NCI-H510A (cell line): ENCODE data around the gene POLR2H.
A peak's percentile ranks its signal among the peaks of the same experiment; 100 is the strongest.
"Not testable (repeated sequence)": the region's sequence is repeated elsewhere in the genome, so short reads cannot be mapped to it uniquely, and the experiment has no call there.

Experiments
- DNase-seq: peaks from one replicate; lab custom pipeline; 2025; lab: John Stamatoyannopoulos, UW

Gene POLR2H

DNA sequence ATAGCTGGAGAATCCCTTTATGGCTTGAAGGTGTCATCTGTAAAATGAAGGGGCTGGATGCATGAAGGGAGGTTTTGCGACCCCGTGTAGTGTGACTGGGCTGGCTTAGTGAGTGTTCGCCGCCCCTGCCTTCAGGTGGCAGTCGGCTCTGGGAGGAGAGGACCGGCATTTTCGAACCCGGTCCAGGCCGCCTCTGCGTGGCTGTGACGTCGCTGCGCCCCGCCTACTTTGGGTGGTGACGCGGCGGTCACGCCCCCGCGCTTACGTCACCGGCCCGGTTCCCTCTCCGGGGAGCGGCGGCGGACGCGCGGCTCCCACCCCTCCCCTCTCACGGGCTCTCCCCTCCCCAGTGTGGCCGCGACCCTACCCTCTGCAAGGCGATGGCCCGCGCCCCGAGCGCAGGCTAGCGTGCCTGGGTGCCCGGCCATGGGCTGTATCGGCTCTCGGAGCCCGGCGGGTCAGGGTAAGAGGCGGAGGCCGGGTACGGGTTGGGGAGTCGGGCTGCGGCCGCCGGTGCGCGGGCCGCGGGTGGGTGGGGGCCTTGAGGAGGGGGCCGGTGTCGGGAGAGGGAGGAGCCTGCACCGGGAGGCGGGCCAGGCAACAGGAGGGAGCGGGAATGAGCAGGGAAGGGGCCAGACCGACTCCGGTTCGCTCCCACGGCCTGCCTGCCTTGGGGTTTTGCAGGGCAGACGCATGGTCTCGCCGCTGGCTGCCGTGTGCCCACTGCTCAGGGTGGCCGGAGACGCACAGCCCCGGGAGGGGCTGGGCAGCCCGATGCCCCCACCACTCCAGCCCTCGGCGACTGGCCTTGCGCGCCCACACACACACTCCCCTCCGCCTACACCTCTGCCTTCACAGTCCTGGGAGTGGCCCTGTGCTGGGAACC, 25.6 kb upstream of the POLR2H start:
- DNase-seq: peak; percentile 56

GRCh38 chr3:184336547-184337398, 24.7 kb upstream of the POLR2H start:
- DNase-seq: peak; percentile 17

DNA sequence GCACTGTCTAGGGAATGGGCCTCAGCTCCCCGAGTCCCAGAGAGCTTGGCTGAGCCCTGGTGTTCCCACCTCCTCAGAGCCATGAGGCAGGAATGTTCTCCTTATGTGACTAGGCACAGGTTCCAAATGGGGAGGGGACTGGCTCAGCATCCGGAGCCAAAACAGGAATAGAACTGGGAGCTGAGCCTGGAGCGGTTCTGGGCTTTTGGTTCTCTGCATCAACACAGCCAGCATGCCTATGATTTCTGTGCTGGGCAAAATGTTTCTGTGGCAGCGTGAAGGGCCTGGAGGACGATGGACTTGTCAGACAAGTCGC, 24.2 kb upstream of the POLR2H start, which contains the start of gene FAM131A:
Gene FAM131A, plus strand, starts transcription at position 202 of the 316 bp plus-strand sequence. Its CDS starts 31 bp downstream, at position 233.
- no peak for DNase-seq

DNA sequence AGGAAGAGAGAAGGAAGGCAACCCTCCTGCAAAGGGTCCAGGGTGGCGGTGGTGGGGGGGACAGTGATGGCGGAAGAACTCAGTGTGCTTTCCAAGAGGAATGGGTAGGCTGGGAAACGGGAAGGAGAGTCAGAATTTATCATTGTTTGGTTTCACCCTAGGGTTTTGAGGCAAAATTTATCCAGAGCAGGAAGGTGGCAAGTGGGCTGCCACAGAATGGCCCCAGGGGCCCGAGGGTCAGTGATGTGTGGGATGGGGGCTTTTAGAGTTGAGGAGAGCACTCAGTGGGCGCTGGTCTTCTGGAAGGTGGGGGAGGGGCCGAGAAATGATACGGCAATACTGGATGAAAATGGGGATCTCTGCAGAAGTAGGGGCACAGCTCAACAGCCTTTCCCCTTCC, 23.5 kb upstream of the POLR2H start:
- no peak for DNase-seq

GRCh38 chr3:184338511-184338945, 23.0 kb upstream of the POLR2H start:
- peak; percentile 91 for DNase-seq

DNA sequence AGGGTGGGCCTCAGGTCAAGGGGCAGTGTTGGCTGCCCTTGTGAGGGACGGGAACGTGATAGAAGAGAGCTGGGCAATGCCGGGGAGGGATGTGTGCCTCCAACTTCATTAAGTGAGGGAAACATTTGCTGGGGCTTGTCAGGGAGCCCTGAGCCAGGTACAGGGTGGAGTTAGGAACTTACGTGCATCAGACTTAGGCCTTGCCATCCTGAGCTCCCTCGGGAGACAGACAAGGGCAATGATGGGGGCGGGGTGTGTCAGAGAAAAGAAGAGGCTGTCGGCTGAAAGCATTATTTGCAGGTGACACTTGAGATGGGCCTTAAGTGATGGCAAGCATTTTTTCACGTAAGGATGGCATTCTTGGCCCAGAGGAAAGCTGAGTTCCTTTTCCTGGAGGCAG, 22.5 kb upstream of the POLR2H start:
- peak; percentile 36 for DNase-seq

GRCh38 chr3:184339451-184340135, 21.9 kb upstream of the POLR2H start:
- DNase-seq: not testable (repeated sequence)

- peak; percentile 82 for DNase-seq
These were observed 19.6 kb upstream of the POLR2H start for GRCh38 chr3:184341925-184342324.

- DNase-seq: no peak
These were observed 18.2 kb upstream of the POLR2H start for GRCh38 chr3:184343200-184343876.

DNA sequence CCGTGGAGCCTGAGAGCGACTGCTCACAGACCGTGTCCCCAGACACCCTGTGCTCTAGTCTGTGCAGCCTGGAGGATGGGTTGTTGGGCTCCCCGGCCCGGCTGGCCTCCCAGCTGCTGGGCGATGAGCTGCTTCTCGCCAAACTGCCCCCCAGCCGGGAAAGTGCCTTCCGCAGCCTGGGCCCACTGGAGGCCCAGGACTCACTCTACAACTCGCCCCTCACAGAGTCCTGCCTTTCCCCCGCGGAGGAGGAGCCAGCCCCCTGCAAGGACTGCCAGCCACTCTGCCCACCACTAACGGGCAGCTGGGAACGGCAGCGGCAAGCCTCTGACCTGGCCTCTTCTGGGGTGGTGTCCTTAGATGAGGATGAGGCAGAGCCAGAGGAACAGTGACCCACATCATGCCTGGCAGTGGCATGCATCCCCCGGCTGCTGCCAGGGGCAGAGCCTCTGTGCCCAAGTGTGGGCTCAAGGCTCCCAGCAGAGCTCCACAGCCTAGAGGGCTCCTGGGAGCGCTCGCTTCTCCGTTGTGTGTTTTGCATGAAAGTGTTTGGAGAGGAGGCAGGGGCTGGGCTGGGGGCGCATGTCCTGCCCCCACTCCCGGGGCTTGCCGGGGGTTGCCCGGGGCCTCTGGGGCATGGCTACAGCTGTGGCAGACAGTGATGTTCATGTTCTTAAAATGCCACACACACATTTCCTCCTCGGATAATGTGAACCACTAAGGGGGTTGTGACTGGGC, 16.8 kb upstream of the POLR2H start:
- no peak for DNase-seq

DNA sequence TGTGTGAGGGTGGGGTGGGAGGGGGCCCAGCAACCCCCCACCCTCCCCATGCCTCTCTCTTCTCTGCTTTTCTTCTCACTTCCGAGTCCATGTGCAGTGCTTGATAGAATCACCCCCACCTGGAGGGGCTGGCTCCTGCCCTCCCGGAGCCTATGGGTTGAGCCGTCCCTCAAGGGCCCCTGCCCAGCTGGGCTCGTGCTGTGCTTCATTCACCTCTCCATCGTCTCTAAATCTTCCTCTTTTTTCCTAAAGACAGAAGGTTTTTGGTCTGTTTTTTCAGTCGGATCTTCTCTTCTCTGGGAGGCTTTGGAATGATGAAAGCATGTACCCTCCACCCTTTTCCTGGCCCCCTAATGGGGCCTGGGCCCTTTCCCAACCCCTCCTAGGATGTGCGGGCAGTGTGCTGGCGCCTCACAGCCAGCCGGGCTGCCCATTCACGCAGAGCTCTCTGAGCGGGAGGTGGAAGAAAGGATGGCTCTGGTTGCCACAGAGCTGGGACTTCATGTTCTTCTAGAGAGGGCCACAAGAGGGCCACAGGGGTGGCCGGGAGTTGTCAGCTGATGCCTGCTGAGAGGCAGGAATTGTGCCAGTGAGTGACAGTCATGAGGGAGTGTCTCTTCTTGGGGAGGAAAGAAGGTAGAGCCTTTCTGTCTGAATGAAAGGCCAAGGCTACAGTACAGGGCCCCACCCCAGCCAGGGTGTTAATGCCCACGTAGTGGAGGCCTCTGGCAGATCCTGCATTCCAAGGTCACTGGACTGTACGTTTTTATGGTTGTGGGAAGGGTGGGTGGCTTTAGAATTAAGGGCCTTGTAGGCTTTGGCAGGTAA, 16.0 kb upstream of the POLR2H start:
- DNase-seq: peak; percentile 64

DNA sequence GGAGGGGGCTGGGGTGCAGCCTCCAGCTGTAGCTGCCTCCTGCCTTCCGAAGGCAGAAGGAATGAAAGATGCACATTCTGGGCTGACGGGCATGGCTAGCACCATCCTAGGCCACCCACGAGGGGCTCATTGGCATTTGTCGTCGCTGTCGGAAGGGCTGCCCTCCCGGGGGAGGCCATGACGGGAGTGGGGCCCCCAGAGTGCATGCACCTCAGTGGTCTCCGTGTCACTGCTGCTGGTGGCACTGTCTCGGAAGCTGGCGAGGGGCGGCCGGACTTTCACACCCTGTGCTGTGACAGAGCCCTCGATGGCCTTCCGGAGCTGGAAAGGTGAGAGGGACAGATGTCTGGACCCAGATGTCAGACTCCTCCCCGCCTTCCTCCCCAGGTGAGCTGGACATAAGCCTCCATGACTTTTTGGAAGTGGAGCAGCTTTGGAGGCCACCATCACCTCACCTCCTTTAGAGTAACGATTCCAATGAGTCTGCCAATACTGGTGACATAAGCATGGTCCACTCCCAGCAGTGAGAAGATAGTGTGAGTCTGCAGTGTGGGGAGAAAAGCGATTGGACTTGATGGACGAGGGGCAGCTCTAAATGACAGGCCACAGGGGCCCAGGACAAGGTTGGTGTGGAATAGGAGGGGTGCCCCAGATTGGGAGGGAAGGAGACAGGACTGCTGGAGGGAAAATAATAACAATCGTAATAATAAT, 14.9 kb upstream of the POLR2H start:
- DNase-seq: no peak

DNA sequence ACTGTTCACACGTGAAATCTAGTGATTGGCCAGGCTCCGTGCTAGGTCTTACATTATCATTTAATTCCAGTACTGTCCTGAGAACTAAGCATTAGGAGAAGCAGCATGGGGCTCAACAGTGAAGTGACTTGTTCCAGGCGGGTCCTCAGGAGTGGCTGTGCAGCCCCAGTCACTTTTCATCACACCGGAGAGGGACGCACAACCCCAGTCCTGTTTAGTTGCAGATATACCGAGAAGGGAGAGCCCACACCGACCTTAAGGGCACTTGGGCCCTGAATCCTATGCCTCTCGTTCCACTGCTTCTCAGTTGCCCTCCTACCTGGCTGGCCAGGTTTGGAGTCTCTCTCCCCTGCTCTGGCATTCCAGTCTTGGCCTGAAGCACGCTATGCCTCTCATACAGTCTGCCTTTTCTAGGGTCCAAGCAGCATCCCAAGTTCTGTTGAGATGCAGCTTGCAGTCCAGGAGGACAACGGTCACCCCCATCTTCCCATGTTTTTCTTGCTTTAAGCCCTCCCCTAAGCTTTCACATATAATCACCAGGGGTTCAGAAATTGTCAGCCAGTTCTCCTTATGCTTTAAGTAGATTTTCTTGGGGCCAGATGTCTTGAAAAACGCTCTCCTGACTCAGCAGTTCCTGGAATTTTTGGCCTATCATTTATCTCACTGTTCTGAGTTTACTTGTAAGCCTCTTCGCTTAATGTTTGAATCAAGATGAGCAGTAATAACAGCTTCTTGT, 14.0 kb upstream of the POLR2H start:
- DNase-seq: no peak

DNA sequence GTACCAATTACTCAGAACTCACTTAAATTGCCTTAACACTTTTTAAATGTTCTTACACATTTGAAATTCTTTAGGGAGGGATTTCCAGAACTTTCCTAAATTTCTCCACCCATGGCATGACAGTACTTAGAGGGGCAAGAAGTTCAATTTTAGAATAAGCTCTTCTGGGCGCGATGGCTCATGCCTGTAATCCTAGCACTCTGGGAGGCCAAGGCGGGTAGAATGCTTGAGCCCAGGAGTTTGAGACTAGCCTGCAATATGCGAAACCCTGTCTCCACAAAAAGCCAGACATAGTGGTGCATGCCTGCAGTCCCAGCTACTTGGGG, 13.5 kb upstream of the POLR2H start:
- DNase-seq: no peak

DNA sequence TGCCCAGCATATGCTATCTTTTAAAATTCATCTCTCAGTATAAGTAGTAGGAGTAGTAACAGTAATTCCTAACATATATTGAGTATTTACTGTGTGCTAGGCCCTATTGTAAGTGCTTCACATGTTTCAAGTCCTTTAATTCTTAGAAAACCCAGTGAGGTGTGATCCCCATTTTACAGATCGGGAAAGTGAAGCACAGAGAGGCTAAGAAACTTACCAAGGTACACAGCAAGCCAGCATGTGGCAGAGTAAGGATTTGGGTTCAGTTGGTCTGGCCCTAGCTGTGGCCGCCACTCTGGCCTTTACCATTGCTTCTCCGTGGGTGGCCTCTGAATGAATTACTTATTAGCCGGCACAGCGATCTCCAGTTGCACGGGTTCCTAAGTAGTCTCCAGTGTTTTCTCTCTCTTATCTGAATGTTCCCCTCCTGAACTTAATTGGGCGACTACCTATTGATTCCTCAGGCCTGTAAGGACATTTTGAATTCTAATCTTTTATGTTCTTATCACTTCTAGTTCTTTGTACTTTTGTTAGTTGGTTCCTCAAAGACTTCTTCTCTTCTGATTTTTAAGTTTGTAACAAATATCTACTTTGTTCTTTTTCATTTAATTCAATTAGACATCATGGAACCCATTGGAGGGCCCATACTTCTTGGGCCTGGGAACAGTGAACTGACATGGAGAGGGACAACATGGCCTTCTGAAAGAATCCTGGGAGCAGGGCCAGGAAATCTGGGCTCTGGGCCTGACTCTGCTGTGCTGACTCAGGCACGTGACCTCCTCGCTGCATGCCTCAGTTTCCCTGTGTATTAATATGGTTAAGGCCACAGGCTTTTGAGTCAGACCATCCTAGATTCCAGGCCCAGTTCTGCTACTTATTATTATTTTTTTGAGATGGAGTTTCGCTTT, 11.7 kb upstream of the POLR2H start:
- no peak for DNase-seq

DNA sequence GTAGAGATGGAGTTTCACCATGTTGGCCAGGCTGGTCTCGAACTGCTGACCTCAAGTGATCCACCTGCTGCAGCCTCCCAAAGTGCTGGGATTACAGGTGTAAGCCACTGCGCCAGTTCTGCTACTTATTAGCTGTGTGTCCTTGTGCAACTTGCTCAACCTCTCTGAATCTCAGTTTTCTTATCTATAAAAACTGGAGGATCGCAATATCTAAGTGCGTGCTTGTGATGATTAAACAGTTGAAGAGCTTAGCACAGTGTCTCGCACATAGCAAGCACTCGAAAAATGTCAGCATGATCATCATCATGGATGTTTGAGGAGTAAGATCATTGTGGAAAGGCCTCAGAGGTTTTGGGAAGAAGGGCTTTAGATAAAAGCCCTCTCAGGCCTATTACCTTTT, 10.9 kb upstream of the POLR2H start:
- no peak for DNase-seq

DNA sequence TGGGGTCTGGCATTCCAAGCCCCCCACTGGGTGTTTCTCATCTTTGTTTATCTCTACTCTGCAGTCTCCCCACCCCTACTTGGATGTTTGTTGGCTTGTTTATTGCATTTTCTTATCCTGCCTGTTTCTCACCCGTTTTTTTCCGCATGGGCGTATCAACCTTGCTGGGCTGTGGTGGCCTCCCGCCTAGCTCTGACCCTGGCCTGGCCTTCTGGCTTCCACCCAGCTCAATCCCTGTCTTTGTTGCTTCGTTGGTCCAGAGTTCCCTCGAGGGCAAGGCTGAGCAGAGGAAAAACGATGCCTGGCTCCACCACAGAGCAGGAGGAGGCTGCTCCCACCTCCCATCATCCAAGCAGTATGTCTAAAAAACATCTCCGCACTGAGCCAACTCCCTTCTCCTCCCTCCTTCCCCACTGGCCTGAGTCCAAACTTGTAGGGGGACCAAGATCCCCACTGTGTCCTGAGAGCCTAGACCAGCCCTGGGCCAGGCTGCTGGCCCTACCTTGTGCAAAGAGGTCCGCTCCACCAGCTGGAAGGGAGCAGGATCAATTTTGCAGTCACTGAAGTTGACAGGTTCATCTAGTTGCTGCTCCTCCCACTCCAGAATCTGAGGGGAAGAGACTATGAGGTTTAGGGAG, 9.9 kb upstream of the POLR2H start:
- no peak for DNase-seq
